GM18870 (cell line): ENCODE data around the gene SPN.
"Not testable (repeated sequence)": the region's sequence is repeated elsewhere in the genome, so short reads cannot be mapped to it uniquely, and the experiment has no call there.

Experiments used
- ATAC-seq: cut with Tn5 transposase; IDR thresholded peaks from one replicate; pipeline ENCODE4 v1.9.1; 2021; ENCODE audit warnings: moderate library complexity; ENCODE audit not compliant: unreplicated experiment

Gene SPN

GRCh38 chr16:29663016-29663806 is at the start of gene SPN:
TSS of gene SPN (plus strand) at chr16:29663247. CDS start at chr16:29663729, 482 bp downstream.
- no peak for ATAC-seq

- not testable (repeated sequence) for ATAC-seq
These were observed 49.6 kb upstream of the SPN start for GRCh38 chr16:29613307-29614057.

- not testable (repeated sequence) for ATAC-seq
These were observed 48.2 kb upstream of the SPN start for GRCh38 chr16:29614691-29615314.

- not testable (repeated sequence) for ATAC-seq
These were observed 46.9 kb upstream of the SPN start for GRCh38 chr16:29616127-29616526.

GRCh38 chr16:29620591-29620990 is 42.5 kb upstream of the SPN start:
- ATAC-seq, result not testable (repeated sequence)

GRCh38 chr16:29622738-29623137 is 40.3 kb upstream of the SPN start:
- not testable (repeated sequence) for ATAC-seq

- not testable (repeated sequence) for ATAC-seq
These were observed 39.8 kb upstream of the SPN start for GRCh38 chr16:29623253-29623652.

- ATAC-seq, result not testable (repeated sequence)
These were observed 37.9 kb upstream of the SPN start for GRCh38 chr16:29625114-29625513.

- ATAC-seq, result not testable (repeated sequence)
These were observed 36.2 kb upstream of the SPN start for GRCh38 chr16:29626778-29627331.

- ATAC-seq, result not testable (repeated sequence)
These were observed 35.4 kb upstream of the SPN start for GRCh38 chr16:29627661-29628075.

- not testable (repeated sequence) for ATAC-seq
These were observed 34.3 kb upstream of the SPN start for GRCh38 chr16:29628707-29629106.

- ATAC-seq, result not testable (repeated sequence)
These were observed 33.7 kb upstream of the SPN start for GRCh38 chr16:29629318-29629717.

GRCh38 chr16:29631658-29632057 is 31.4 kb upstream of the SPN start:
- not testable (repeated sequence) for ATAC-seq

GRCh38 chr16:29635902-29636301 is 27.1 kb upstream of the SPN start:
- ATAC-seq, result not testable (repeated sequence)

- not testable (repeated sequence) for ATAC-seq
These were observed 26.7 kb upstream of the SPN start for GRCh38 chr16:29636368-29636767.

GRCh38 chr16:29638751-29639150 is 24.3 kb upstream of the SPN start:
- not testable (repeated sequence) for ATAC-seq

- ATAC-seq, result no peak
These were observed 21.5 kb upstream of the SPN start for GRCh38 chr16:29641561-29641960.

GRCh38 chr16:29643596-29643995 is 19.5 kb upstream of the SPN start:
- no peak for ATAC-seq

- no peak for ATAC-seq
These were observed 18.6 kb upstream of the SPN start for GRCh38 chr16:29644338-29644857.

- no peak for ATAC-seq
These were observed 17.9 kb upstream of the SPN start for GRCh38 chr16:29644973-29645693.
